Large intestine (tissue), 3 donors: ENCODE data around the gene RRP12. TPM values are rescaled to one million over a fixed set of nuclear protein-coding genes. Genes with fewer than 3 reads are reported as not detected.
A peak's percentile ranks its signal among the peaks of the same experiment; 100 is the strongest.
"Not testable (repeated sequence)": the region's sequence is repeated elsewhere in the genome, so short reads cannot be mapped to it uniquely, and the experiment has no call there.

Experiments
- DNase-seq, 2 donors: peaks; one replicate each; pipeline versions ENCODE4 v3.0.0 to v3.0.0-alpha.2; 2013
- H3K27ac ChIP-seq: one replicate; pipeline ENCODE4 v1.5.1; 2013; ENCODE audit warnings: low read length
- H3K27me3 ChIP-seq: 2 replicates; pipeline ENCODE4 v1.6.1; 2013; ENCODE audit warnings: low read length; ENCODE audit not compliant: control insufficient read depth, insufficient read depth
- H3K36me3 ChIP-seq: 2 replicates; pipeline ENCODE4 v1.6.1; 2013; ENCODE audit warnings: low read length; ENCODE audit not compliant: control insufficient read depth, insufficient read depth
- H3K4me1 ChIP-seq: one replicate; pipeline ENCODE4 v1.6.1; 2013; ENCODE audit warnings: low read length; ENCODE audit not compliant: control insufficient read depth, insufficient read depth
- H3K4me3 ChIP-seq: one replicate; pipeline ENCODE4 v1.5.1; 2013; ENCODE audit warnings: low read length
- H3K9me3 ChIP-seq: one replicate; pipeline ENCODE4 v1.6.1; 2013; ENCODE audit warnings: mild to moderate bottlenecking, low read depth, low read length, moderate library complexity; ENCODE audit not compliant: control insufficient read depth
- WGBS: methylation state at CpG from one replicate; pipeline ENCODE4 v1.1.5; 2013; ENCODE audit warnings: low lambda C conversion rate; ENCODE audit not compliant: insufficient coverage; 5-methylcytosine and 5-hydroxymethylcytosine counted together
- polyA plus RNA-seq: library from polyadenylated mRNA; unstranded; fragments of 120-200 nt; gene quantifications from one replicate; pipeline ENCODE4 v1.2.1, GENCODE V29; 2013

The RRP12 gene
- polyA plus RNA-seq, 1 donor, result 25.3 TPM

DNA sequence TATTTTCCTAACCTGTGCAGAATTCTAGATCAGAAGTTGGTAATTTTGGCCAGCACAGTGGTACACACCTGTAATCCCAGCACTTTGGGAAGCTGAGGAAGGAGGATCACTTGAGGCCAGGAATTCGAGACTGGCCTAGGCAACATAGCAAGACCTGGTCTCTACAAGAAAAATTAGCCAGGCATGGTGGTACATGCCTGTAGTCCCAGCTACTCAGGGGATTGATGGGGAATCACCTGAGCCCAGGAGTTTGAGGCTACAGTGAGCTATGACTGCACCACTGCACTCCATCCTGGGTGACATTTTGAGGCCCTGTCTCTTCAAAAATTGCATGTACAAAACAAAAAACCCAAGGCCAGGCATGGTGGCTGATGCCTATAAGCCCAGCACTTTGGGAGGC lies 33.4 kb upstream of the RRP12 start:
- no CpG with 5 or more reads among the region's 1 CpG for WGBS
- H3K4me1 ChIP-seq, result no peaks in the 10 kb centered on the region
- no peak overlapping the region for H3K27ac ChIP-seq
- H3K36me3 ChIP-seq, result peaks cover 65% of the 10 kb centered on the region
- no peak overlapping the region for H3K4me3 ChIP-seq
- DNase-seq, result no peak
- H3K27me3 ChIP-seq, result no peaks in the 10 kb centered on the region
- H3K9me3 ChIP-seq, result no peaks in the 10 kb centered on the region

GRCh38 chr10:97434055-97434454 lies 32.9 kb upstream of the RRP12 start:
- peaks cover 63% of the 10 kb centered on the region for H3K36me3 ChIP-seq

GRCh38 chr10:97428572-97428981 lies 27.4 kb upstream of the RRP12 start:
- DNase-seq, result no peak
- H3K27ac ChIP-seq, result peak overlapping the region; percentile 76
- no peak overlapping the region for H3K4me3 ChIP-seq
- peaks cover 31% of the 10 kb centered on the region for H3K36me3 ChIP-seq
- H3K27me3 ChIP-seq, result no peaks in the 10 kb centered on the region
- H3K9me3 ChIP-seq, result peaks cover 2% of the 10 kb centered on the region
- no CpG with 5 or more reads among the region's 4 CpGs for WGBS
- peaks cover 17% of the 10 kb centered on the region for H3K4me1 ChIP-seq

More at GRCh38 chr10:97434055-97434454, 32.9 kb upstream of the RRP12 start:
- H3K4me3 ChIP-seq, result no peak overlapping the region
- DNase-seq, result no peak
- H3K27ac ChIP-seq, result no peak overlapping the region
- no peaks in the 10 kb centered on the region for H3K9me3 ChIP-seq
- no peaks in the 10 kb centered on the region for H3K27me3 ChIP-seq
- H3K4me1 ChIP-seq, result no peaks in the 10 kb centered on the region

- Histone ChIP-seq H3K9me3 (peaks cover 2% of the 10 kb centered on the region), H3K27me3 (no peaks in the 10 kb centered on the region), H3K27ac (peak overlapping the region; percentile 76), H3K36me3 (peaks cover 28% of the 10 kb centered on the region), H3K4me1 (peaks cover 17% of the 10 kb centered on the region), H3K4me3 (peak overlapping the region; percentile 88)
- DNase-seq, result peak; percentile 76 to 91
- WGBS, result 33% methylated on average over 1 of the region's 9 CpGs
Observed at GRCh38 chr10:97427571-97428179, 26.5 kb upstream of the RRP12 start.

DNA sequence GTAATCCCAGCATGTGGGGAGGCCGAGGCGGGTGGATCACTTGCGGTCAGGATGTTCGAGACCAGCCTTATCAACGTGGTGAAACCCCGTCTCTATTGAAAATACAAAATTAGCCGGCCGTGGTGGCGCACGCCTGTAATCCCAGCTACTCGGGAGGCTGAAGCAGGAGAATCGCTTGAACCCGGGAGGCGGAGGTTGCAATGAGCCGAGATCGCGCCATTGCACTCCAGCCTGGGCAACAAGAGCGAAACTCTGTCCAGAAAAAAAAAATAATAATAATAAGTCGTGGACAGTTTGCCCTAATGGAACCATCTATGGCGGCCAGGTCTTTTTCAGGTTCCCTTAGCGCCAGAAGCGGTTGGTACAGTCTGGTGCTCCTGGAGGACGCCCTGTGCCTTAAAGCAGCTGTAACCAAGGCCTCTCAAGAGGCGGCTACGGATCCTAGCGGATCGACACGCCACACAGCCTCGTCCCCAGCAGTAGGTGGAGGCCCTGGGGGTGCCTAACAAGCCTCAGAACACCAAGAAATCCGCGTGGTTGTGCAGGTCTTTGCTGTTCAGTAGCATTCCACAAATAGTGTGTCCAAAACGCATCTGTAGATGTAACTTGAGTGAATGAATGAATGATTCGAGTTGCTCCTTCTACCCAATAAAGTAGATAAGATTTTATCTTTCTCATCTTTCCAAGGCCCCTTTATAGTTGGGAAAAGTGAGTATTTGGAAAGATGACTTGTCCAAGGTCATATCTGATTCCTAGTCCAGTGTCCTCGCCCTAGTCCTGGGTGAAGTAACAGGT lies 25.8 kb upstream of the RRP12 start:
- H3K27ac ChIP-seq, result peak overlapping the region; percentile 76
- H3K27me3 ChIP-seq, result no peaks in the 10 kb centered on the region
- H3K36me3 ChIP-seq, result peaks cover 26% of the 10 kb centered on the region
- peak overlapping the region; percentile 88 for H3K4me3 ChIP-seq
- DNase-seq, result no peak
- H3K9me3 ChIP-seq, result peaks cover 2% of the 10 kb centered on the region
- 7% methylated on average over 3 of the region's 34 CpGs for WGBS
- peaks cover 17% of the 10 kb centered on the region for H3K4me1 ChIP-seq

DNA sequence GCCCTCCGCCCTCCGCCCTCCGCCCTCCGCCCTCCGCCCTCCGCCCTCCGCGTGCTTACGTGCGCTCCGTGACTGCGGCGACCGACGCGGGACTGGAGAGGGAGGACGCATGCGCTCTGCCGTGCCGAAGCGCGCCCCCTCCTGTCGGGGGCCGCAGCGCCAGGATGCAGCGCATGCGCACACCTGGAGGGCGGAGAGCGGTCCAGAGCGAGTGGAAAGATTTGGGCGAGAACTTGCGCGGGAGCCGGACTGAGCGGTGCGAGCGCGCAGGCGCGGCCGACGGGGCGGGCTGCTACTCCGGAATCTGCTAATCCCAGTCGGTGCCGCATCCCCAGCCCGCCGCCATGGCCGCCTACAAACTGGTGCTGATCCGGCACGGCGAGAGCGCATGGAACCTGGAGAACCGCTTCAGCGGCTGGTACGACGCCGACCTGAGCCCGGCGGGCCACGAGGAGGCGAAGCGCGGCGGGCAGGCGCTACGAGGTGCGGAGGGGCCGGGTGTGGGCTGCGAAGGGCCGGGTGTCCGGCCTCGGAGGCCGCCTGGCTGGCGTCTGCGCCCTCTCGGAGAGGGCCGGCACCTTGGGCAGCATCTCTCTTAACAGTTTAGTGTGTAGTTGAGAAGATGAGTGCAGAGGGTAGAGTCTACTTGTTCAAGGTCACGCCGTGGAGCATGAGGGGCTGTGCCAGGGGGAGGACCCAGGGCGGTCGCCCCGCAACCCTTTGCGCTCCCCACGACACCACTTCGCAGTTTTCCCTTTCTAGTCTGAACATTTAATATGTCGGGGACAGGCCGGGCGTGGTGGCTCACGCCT lies 25.0 kb upstream of the RRP12 start, which contains the start of gene PGAM1:
Gene PGAM1, plus strand, starts transcription at position 228 of the 812 bp plus-strand sequence. Its CDS starts 117 bp downstream, at position 345.
- Histone ChIP-seq H3K4me1 (peaks cover 17% of the 10 kb centered on the region), H3K36me3 (peaks cover 18% of the 10 kb centered on the region), H3K27ac (peak within 1 kb of the TSS; percentile 76), H3K9me3 (peaks cover 2% of the 10 kb centered on the region), H3K4me3 (peak within 1 kb of the TSS; percentile 88), H3K27me3 (no peaks in the 10 kb centered on the region)
- WGBS, result no CpG with 5 or more reads among the region's 90 CpGs
- peak; percentile 97 for DNase-seq

DNA sequence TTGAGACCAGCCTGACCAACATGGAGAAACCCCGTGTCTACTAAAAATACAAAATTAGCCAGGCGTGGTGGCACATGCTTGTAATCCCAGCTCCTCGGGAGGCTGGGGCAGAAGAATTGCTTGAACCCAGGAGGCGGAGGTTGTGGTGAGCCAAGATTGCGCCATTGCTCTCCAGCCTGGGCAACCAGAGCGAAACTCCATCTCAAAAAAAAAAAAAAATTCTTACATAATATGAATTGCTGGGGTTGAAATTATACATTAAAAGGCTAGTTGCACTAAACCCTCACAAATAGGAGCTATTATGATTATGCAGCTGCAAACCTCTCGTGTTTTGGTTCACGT lies 22.6 kb upstream of the RRP12 start:
- H3K27ac ChIP-seq, H3K27me3 ChIP-seq, H3K9me3 ChIP-seq, DNase-seq, H3K36me3 ChIP-seq, H3K4me3 ChIP-seq: not testable (repeated sequence)
- 100% methylated on average over 1 of the region's 8 CpGs for WGBS
- peaks cover 16% of the 10 kb centered on the region for H3K4me1 ChIP-seq

GRCh38 chr10:97416565-97416964 lies 15.4 kb upstream of the RRP12 start:
- no peak overlapping the region for H3K27ac ChIP-seq
- H3K4me3 ChIP-seq, result no peak overlapping the region
- no peaks in the 10 kb centered on the region for H3K9me3 ChIP-seq
- no peak for DNase-seq
- H3K36me3 ChIP-seq, result no peaks in the 10 kb centered on the region
- WGBS, result no CpG with 5 or more reads among the region's 6 CpGs
- H3K4me1 ChIP-seq, result no peaks in the 10 kb centered on the region
- H3K27me3 ChIP-seq, result no peaks in the 10 kb centered on the region

DNA sequence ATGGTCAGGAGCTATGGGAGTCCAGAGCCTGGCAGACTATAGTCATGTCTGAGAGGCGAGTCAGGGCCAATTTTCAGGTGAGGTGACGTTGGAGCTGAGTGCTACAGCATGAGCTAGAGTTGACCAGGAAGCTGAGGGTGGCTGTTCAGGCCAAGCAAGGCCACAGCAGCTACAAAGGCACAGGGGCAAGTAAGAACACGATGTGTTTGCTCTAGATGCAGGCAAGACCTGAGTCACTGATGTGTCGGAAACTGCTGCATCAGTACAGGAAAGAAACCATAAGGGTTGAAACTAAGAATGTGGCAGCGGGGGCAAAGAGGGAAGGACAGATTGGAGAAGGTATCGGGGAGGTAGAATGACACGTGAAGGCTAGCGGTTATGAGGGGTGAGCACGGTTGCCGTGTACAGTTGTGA lies 11.8 kb upstream of the RRP12 start:
- H3K4me1 ChIP-seq, result no peaks in the 10 kb centered on the region
- 93% methylated on average over 3 of the region's 10 CpGs for WGBS
- DNase-seq, result no peak
- no peak overlapping the region for H3K27ac ChIP-seq
- H3K27me3 ChIP-seq, result no peaks in the 10 kb centered on the region
- no peak overlapping the region for H3K4me3 ChIP-seq
- H3K36me3 ChIP-seq, result no peaks in the 10 kb centered on the region
- no peaks in the 10 kb centered on the region for H3K9me3 ChIP-seq

DNA sequence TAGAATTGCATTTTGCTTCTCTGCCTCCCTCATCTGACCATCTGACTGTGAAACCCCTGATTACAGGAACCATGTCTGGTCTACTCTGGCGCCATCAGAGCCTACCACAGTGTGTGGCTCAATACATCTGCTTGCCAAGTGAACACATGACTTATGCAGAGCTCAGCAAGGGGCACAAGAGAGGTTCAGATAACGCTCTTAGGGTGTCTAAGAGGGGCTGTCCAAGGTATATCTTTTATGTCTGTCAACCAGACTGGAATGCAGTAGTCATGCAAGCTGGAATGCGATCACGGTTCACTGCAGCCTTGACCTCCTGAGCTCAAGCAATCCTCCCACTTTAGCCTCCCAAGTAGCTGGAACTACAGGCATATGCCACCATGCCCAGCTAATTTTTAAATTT lies 10.3 kb upstream of the RRP12 start:
- Histone ChIP-seq H3K4me1 (peaks cover 5% of the 10 kb centered on the region), H3K9me3 (no peaks in the 10 kb centered on the region), H3K27me3 (no peaks in the 10 kb centered on the region), H3K27ac (no peak overlapping the region), H3K4me3 (no peak overlapping the region), H3K36me3 (no peaks in the 10 kb centered on the region)
- no peak for DNase-seq
- no CpG with 5 or more reads among the region's 4 CpGs for WGBS
